ENCODE results near the gene DRD5. TPM values are rescaled to one million over a fixed set of nuclear protein-coding genes. Genes with fewer than 3 reads are reported as not detected.
"Not testable (repeated sequence)": the region's sequence is repeated elsewhere in the genome, so short reads cannot be mapped to it uniquely, and the experiment has no call there.

Gene DRD5
- total and polyA plus RNA-seq, 10 of the 15 experiments (the other 5 are each of a cell fraction or from before 2014, with no cell fraction given), result not detected

GRCh38 chr4:9781343-9782135, at the start of gene DRD5 (continued):
- no peak for TF ChIP-seq ZBTB40 (IDR thresholded peaks at IDR 0.05; ENCODE audit: borderline replicate concordance)
- TF ChIP-seq CEBPZ (IDR thresholded peaks at IDR 0.05; ENCODE audit: low read depth, low read length), result no peak

GRCh38 chr4:9732256-9732655, 49.2 kb upstream of the DRD5 start:
- BruUV-seq (replicated peaks); FAIRE-seq; H3K4me2 ChIP-seq (ENCODE audit: control insufficient read depth, insufficient read depth); H2AFZ ChIP-seq (ENCODE audit: control insufficient read depth, low read depth, low read length); ATAC-seq; H4K20me1 ChIP-seq (ENCODE audit: control insufficient read depth, insufficient read depth); H3K4me1 ChIP-seq (ENCODE audit: control insufficient read depth, insufficient read depth, low read length); POLR2A ChIA-PET; CTCF ChIA-PET; in situ Hi-C loops (cut with MboI); H3K27me3 ChIP-seq (replicated peaks in 1 of 2; ENCODE audit: control insufficient read depth in 2 of 2, insufficient read depth in 2 of 2, low read length in 1 of 2); H3K4me3 ChIP-seq; intact Hi-C loops (cut with micrococcal nuclease; ENCODE audit: unreplicated experiment); DNase-seq (ENCODE audit: low read depth, low spot score); H3K9ac ChIP-seq (ENCODE audit: control insufficient read depth, insufficient read depth, low read length); SMC1A ChIA-PET (ENCODE audit: uncharacterized antibody, unreplicated experiment); RAD21 ChIA-PET (ENCODE audit: unreplicated experiment); H3K36me3 ChIP-seq (ENCODE audit: control insufficient read depth in 2 of 2, insufficient read depth in 2 of 2, low read length in 1 of 2); H3K79me2 ChIP-seq (ENCODE audit: control insufficient read depth, insufficient read depth, low read length); H3K9me3 ChIP-seq (replicated peaks; ENCODE audit: control insufficient read depth, insufficient read depth, low read length); H3K27ac ChIP-seq (ENCODE audit: control insufficient read depth, insufficient read depth): not testable (repeated sequence)
- 23% methylated on average over 4 of the region's 4 CpGs for WGBS (ENCODE audit: insufficient coverage, insufficient replicate concordance, low lambda C conversion rate, missing lambda C conversion rate)

All from GM12878 (cell line).